Myocyte (in vitro differentiated cells): ENCODE results near the gene HOXC6. TPM values are rescaled to one million over a fixed set of nuclear protein-coding genes. Genes with fewer than 3 reads are reported as not detected.

Experiments used
- DNase-seq: peaks from one replicate; pipeline ENCODE4 v3.0.0-alpha.2; 2012; ENCODE audit warnings: low read depth
- microRNA counts: library from miRNA; unstranded; fragments of <30 nt; microRNA quantifications from one replicate; lab custom pipeline; 2016
- microRNA-seq: library from miRNA; unstranded; fragments of <30 nt; microRNA quantifications from one replicate; pipeline ENCODE4, GENCODE V29; 2016
- total RNA-seq: library from RNA; depleted of rRNA; stranded (reverse); fragments of >200 nt; gene quantifications from 2 replicates; pipeline ENCODE4 v1.2.3, GENCODE V29; 2014

Gene HOXC6
- total RNA-seq, 1 donor from 2014 or later, result 2.3 TPM

GRCh38 chr12:54079115-54079514 lies 50.9 kb downstream of the HOXC6 start:
- peak; percentile 63 for DNase-seq

MicroRNAs encoded within 50 kb of the gene (microRNA counts, 767-probe panel; counts per million panel counts)
- microRNA hsa-miR-196a-5p (lab: Ali Mortazavi, UCI) (not detected), microRNA hsa-miR-615-3p (lab: Ali Mortazavi, UCI) (not detected), microRNA hsa-miR-615-5p (lab: Ali Mortazavi, UCI) (not detected)

Small RNA genes lying within 50 kb of the gene (microRNA-seq; reads per million reads assigned to microRNA genes)
- gene MIR196A2 (358 reads per million, percentile 68 among the genes with 10 or more reads in this experiment), gene MIR615 (396 reads per million, percentile 71 among the genes with 10 or more reads in this experiment)

Other genes with a start within 250 kb of the HOXC6 start
- gene HOXC13, start 89.6 kb upstream of the HOXC6 start, total RNA-seq, result 3.6 and 4.6 TPM in 2 replicates
- 0.31 and 0.62 TPM in 2 replicates for gene HOXC12, start 73.5 kb upstream of the HOXC6 start, total RNA-seq
- gene HOXC11, start 55.3 kb upstream of the HOXC6 start, total RNA-seq, result 2.2 TPM in 2 replicates
- gene HOTAIR, start 53.5 kb upstream of the HOXC6 start, total RNA-seq, result 1.4 and 1.7 TPM in 2 replicates
- gene HOXC10, start 43.3 kb upstream of the HOXC6 start, total RNA-seq, result 3.7 and 4.0 TPM in 2 replicates
- gene HOXC9, start 28.3 kb upstream of the HOXC6 start, total RNA-seq, result 9.6 and 11.7 TPM in 2 replicates
- gene HOXC8, start 19.5 kb upstream of the HOXC6 start, total RNA-seq, result 9.9 and 11.4 TPM in 2 replicates
- 1.2 and 1.4 TPM in 2 replicates for gene HOXC5, start 4.6 kb downstream of the HOXC6 start, total RNA-seq
- gene HOXC4, start 25.4 kb downstream of the HOXC6 start, total RNA-seq, result 2.3 and 2.6 TPM in 2 replicates
- 45.1 and 46.9 TPM in 2 replicates for gene SMUG1, start 160.5 kb downstream of the HOXC6 start, total RNA-seq